ENCODE measurements around the gene SESN1. TPM values are rescaled to one million over a fixed set of nuclear protein-coding genes. Genes with fewer than 3 reads are reported as not detected.
"Not testable (repeated sequence)": the region's sequence is repeated elsewhere in the genome, so short reads cannot be mapped to it uniquely, and the experiment has no call there.

SESN1 gene
- total RNA-seq, 4 donors from 2014 or later: 79.8 to 112 (median 90.8) TPM

GRCh38 chr6:109087661-109088264, 6.9 kb downstream of the SESN1 start:
- TF ChIP-seq EP300 (IDR thresholded peaks at IDR 0.05) (no peak), POLR2A (IDR thresholded peaks at IDR 0.05) (no peak), CTCF (IDR thresholded peaks at IDR 0.05) (no peak)
- H3K4me3 ChIP-seq: no peak overlapping the region
- peaks cover 0 to 53% (median 14%) of the 10 kb centered on the region in 4 donors for H3K4me1 ChIP-seq
- peak overlapping the region in 1 of 4 donors; percentile 22 for H3K27ac ChIP-seq
- H3K27me3 ChIP-seq: no peaks in the 10 kb centered on the region
- WGBS, 2 donors: 56 to 58% methylated on average over 5 of the region's 5 CpGs
- no peaks in the 10 kb centered on the region for H3K9me3 ChIP-seq
- no peak for DNase-seq (ENCODE audit: low spot score in 2 of 2)
- H3K36me3 ChIP-seq: peaks cover 0 to 5% (median 0%) of the 10 kb centered on the region in 3 donors

GRCh38 chr6:109084146-109084545, 10.5 kb downstream of the SESN1 start:
- not testable (repeated sequence) for H3K27me3 ChIP-seq; H3K27ac ChIP-seq; H3K36me3 ChIP-seq; H3K4me3 ChIP-seq; DNase-seq (ENCODE audit: low spot score in 2 of 2); H3K9me3 ChIP-seq
- 87 to 88% methylated on average over 8 of the region's 8 CpGs for WGBS, 2 donors
- peaks cover 0 to 53% (median 12%) of the 10 kb centered on the region in 4 donors for H3K4me1 ChIP-seq

GRCh38 chr6:109083657-109084056, 11.0 kb downstream of the SESN1 start:
- Histone ChIP-seq H3K27ac (no peak overlapping the region), H3K27me3 (no peaks in the 10 kb centered on the region), H3K9me3 (no peaks in the 10 kb centered on the region), H3K4me1 (peaks cover 0 to 54% (median 11%) of the 10 kb centered on the region in 4 donors), H3K36me3 (peaks cover 0 to 8% (median 0%) of the 10 kb centered on the region in 3 donors), H3K4me3 (no peak overlapping the region)
- no peak for DNase-seq (ENCODE audit: low spot score in 2 of 2)
- TF ChIP-seq EP300 (IDR thresholded peaks at IDR 0.05) (no peak), POLR2A (IDR thresholded peaks at IDR 0.05) (no peak), CTCF (IDR thresholded peaks at IDR 0.05) (no peak)
- WGBS, 2 donors: 89 to 93% methylated on average over 1 of the region's 1 CpG

GRCh38 chr6:109082188-109082577, 12.5 kb downstream of the SESN1 start:
- Histone ChIP-seq H3K27ac (no peak overlapping the region), H3K36me3 (peaks cover 0 to 8% (median 0%) of the 10 kb centered on the region in 3 donors), H3K4me3 (no peak overlapping the region), H3K27me3 (no peaks in the 10 kb centered on the region), H3K9me3 (no peaks in the 10 kb centered on the region), H3K4me1 (peaks cover 0 to 45% (median 6%) of the 10 kb centered on the region in 4 donors)
- no peak for DNase-seq (ENCODE audit: low spot score in 2 of 2)
- WGBS, 2 donors: 75 to 92% methylated on average over 1 of the region's 1 CpG
- TF ChIP-seq POLR2A (IDR thresholded peaks at IDR 0.05): no peak

GRCh38 chr6:109081516-109082187, 13.0 kb downstream of the SESN1 start:
- 60 to 67% methylated on average over 4 of the region's 4 CpGs for whole genome bisulfite sequencing, 2 donors
- no peaks in the 10 kb centered on the region for H3K27me3 ChIP-seq
- H3K4me1 ChIP-seq: peaks cover 0 to 42% (median 5%) of the 10 kb centered on the region in 4 donors
- peak overlapping the region in 2 of 4 donors; percentile 1 to 4 for H3K27ac ChIP-seq
- peaks cover 0 to 8% (median 0%) of the 10 kb centered on the region in 3 donors for H3K36me3 ChIP-seq
- TF ChIP-seq EP300 (IDR thresholded peaks at IDR 0.05) (no peak), CTCF (IDR thresholded peaks at IDR 0.05) (no peak), POLR2A (IDR thresholded peaks at IDR 0.05) (no peak)
- DNase-seq (ENCODE audit: low spot score in 2 of 2): no peak
- H3K9me3 ChIP-seq: no peaks in the 10 kb centered on the region
- H3K4me3 ChIP-seq: no peak overlapping the region

- no peak for DNase-seq (ENCODE audit: low spot score in 2 of 2)
- peaks cover 0 to 8% (median 0%) of the 10 kb centered on the region in 3 donors for H3K36me3 ChIP-seq
- peaks cover 0 to 47% (median 5%) of the 10 kb centered on the region in 4 donors for H3K4me1 ChIP-seq
- no peak for TF ChIP-seq POLR2A (IDR thresholded peaks at IDR 0.05)
- TF ChIP-seq CTCF (IDR thresholded peaks at IDR 0.05): no peak
- no peak for TF ChIP-seq EP300 (IDR thresholded peaks at IDR 0.05)
- 43 to 44% methylated on average over 1 of the region's 1 CpG for WGBS, 2 donors
- H3K27me3 ChIP-seq: no peaks in the 10 kb centered on the region
- H3K9me3 ChIP-seq: no peaks in the 10 kb centered on the region
- H3K27ac ChIP-seq: no peak overlapping the region
- no peak overlapping the region for H3K4me3 ChIP-seq
These were observed 13.6 kb downstream of the SESN1 start for GRCh38 chr6:109081026-109081425.

All from tibial nerve (tissue), 4 donors.